ENCODE measurements around the gene MVB12B.

Gene MVB12B

GRCh38 chr9:126331964-126332748 is 5.5 kb downstream of the MVB12B start:
- DNase-seq: no peak

GRCh38 chr9:126334721-126335621 is 8.3 kb downstream of the MVB12B start:
- DNase-seq: no peak

GRCh38 chr9:126335837-126336735 is 9.5 kb downstream of the MVB12B start:
- DNase-seq: no peak

GRCh38 chr9:126336736-126337325 is 10.2 kb downstream of the MVB12B start:
- DNase-seq: no peak

GRCh38 chr9:126337729-126338372 is 11.2 kb downstream of the MVB12B start:
- DNase-seq: no peak

GRCh38 chr9:126338945-126339344 is 12.3 kb downstream of the MVB12B start:
- no peak for DNase-seq

- no peak for DNase-seq
These were observed 14.8 kb downstream of the MVB12B start for GRCh38 chr9:126341426-126341825.

GRCh38 chr9:126341902-126342301 is 15.3 kb downstream of the MVB12B start:
- no peak for DNase-seq

GRCh38 chr9:126342621-126343031 is 16.0 kb downstream of the MVB12B start:
- no peak for DNase-seq

- no peak for DNase-seq
These were observed 16.7 kb downstream of the MVB12B start for GRCh38 chr9:126343271-126343700.

GRCh38 chr9:126346031-126346430 is 19.4 kb downstream of the MVB12B start:
- no peak for DNase-seq

- no peak for DNase-seq
These were observed 20.5 kb downstream of the MVB12B start for GRCh38 chr9:126347093-126347492.

- no peak for DNase-seq
These were observed 21.5 kb downstream of the MVB12B start for GRCh38 chr9:126347911-126348760.

GRCh38 chr9:126348911-126349550 is 22.4 kb downstream of the MVB12B start:
- no peak for DNase-seq

- DNase-seq: no peak
These were observed 28.5 kb downstream of the MVB12B start for GRCh38 chr9:126354887-126355770.

- no peak for DNase-seq
These were observed 30.4 kb downstream of the MVB12B start for GRCh38 chr9:126357074-126357473.

GRCh38 chr9:126360073-126360472 is 33.4 kb downstream of the MVB12B start:
- DNase-seq: no peak

- DNase-seq: no peak
These were observed 35.2 kb downstream of the MVB12B start for GRCh38 chr9:126361810-126362238.

GRCh38 chr9:126363250-126363649 is 36.6 kb downstream of the MVB12B start:
- no peak for DNase-seq
